Vagina (tissue), 2 donors: Measurements from ENCODE around the gene HNRNPA0.

Experiments used
- CTCF ChIP-seq, 3 experiments: fragments of 450-650 bp in 2 of 3; fragments of 200-600 bp in 1 of 3; sonication (generic) in 1 of 3; IDR thresholded peaks; one replicate each; pipeline ENCODE4 v1.5.1; 2017 to 2019; ENCODE audit warnings: antibody characterized with exemption in 3 of 3, mild to moderate bottlenecking in 2 of 3, moderate library complexity in 2 of 3
- POLR2A ChIP-seq, 2 donors: fragments of 450-650 bp; IDR thresholded peaks; one replicate each; pipeline ENCODE4 v1.6.1; 2017; ENCODE audit warnings: antibody characterized with exemption in 2 of 2, mild to moderate bottlenecking in 2 of 2, moderate library complexity in 2 of 2
- POLR2AphosphoS5 ChIP-seq, 2 donors: sonication (generic); formaldehyde crosslinking; IDR thresholded peaks; one replicate each; pipeline ENCODE4 v1.9.0; 2017; ENCODE audit warnings: antibody characterized with exemption in 2 of 2, mild to moderate bottlenecking in 2 of 2, low read depth in 1 of 2; ENCODE audit not compliant: insufficient read depth in 1 of 2

DNA sequence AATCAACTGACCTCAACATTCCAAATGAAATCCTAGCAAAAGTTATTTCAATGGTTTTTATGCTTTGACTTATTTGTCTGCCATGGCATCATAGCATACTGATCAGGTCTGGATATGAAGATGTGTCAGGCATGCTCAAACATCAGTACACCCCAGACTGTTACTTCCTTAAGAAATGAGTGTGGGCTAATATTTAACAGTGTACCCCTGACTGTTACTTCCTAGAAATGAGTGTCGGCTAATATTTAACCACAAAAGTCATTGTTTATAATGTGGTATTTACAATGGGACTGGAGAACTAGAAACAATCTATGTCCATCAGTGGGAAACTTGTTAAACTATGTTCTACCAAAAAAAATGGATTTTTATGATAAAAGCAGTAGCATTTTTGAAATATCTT lies 38.1 kb upstream of the HNRNPA0 start:
- TF ChIP-seq CTCF (IDR thresholded peaks at IDR 0.05) (no peak), POLR2A (IDR thresholded peaks at IDR 0.05) (no peak), POLR2AphosphoS5 (IDR thresholded peaks at IDR 0.05; ENCODE audit: insufficient read depth in 1 of 2, low read depth in 1 of 2) (no peak)
